ENCODE results near the gene FRS3. TPM values are rescaled to one million over a fixed set of nuclear protein-coding genes. Genes with fewer than 3 reads are reported as not detected.

FRS3 gene
- total and polyA plus RNA-seq, 2 of the 13 experiments (the other 11 are each of a cell fraction or from before 2014, with no cell fraction given): 3.0 to 7.4 TPM

DNA sequence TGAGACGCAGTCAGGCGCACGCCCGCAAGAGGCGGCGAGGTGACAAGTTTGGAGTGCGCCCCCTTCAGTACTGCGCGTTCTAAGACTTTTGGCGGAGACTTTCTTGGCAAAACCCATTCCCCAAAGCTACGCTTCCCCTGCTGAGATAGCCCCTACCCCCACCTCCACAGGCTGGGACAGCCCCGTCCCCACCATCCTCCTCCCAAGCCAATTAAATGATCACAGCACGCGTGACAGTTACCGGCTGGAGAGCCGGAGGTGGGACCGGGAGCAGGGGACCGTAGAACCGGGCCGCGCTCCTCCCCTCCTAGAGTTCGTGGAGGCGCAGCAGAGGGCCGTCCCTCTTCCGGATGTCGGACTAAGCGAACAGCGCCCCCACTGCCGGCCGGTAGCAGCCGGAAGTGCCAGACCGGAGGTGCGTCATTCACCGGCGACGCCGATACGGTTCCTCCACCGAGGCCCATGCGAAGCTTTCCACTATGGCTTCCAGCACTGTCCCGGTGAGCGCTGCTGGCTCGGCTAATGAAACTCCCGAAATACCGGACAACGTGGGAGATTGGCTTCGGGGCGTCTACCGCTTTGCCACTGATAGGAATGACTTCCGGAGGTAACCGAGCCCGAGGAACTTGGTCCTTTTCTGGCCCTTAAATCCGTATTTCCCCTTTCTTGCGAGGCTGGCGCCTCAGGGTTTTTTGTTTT lies 7.7 kb upstream of the FRS3 start, which contains the start of gene TOMM6 (continued):
- TF ChIP-seq, protein P1, sequence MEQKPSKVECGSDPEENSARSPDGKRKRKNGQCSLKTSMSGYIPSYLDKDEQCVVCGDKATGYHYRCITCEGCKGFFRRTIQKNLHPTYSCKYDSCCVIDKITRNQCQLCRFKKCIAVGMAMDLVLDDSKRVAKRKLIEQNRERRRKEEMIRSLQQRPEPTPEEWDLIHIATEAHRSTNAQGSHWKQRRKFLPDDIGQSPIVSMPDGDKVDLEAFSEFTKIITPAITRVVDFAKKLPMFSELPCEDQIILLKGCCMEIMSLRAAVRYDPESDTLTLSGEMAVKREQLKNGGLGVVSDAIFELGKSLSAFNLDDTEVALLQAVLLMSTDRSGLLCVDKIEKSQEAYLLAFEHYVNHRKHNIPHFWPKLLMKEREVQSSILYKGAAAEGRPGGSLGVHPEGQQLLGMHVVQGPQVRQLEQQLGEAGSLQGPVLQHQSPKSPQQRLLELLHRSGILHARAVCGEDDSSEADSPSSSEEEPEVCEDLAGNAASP (CRISPR knock-in tag; IDR thresholded peaks at IDR 0.05; ENCODE audit: borderline replicate concordance): peak; percentile 85
- no peak for TF ChIP-seq ZMYM2 (CRISPR knock-in tag; IDR thresholded peaks at IDR 0.05)
- no peak for TF ChIP-seq SNRNP70 (IDR thresholded peaks at IDR 0.05; ENCODE audit: low read depth, low read length)
- TF ChIP-seq POGZ (CRISPR knock-in tag; IDR thresholded peaks at IDR 0.05): peak; percentile 96
- peak; percentile 65 for TF ChIP-seq NCOA2 (CRISPR knock-in tag; IDR thresholded peaks at IDR 0.05)
- TF ChIP-seq ZKSCAN5 (CRISPR knock-in tag; IDR thresholded peaks at IDR 0.05): no peak
- no peak; the same call in 1 of the 2 replicates for TF ChIP-seq ZNF557 (CRISPR knock-in tag; IDR thresholded peaks at IDR 0.05)
- 0 out of 2 replicates have a peak, but pooled peaks have one; percentile 20 for TF ChIP-seq ZFP36L2 (CRISPR knock-in tag; IDR thresholded peaks at IDR 0.05)
- TF ChIP-seq BHLHE40 (IDR thresholded peaks at IDR 0.05; ENCODE audit: low read length): no peak
- no peak for TF ChIP-seq ZNF775 (CRISPR knock-in tag; IDR thresholded peaks at IDR 0.05; ENCODE audit: borderline replicate concordance)
- no peak for TF ChIP-seq CBX2 (IDR thresholded peaks at IDR 0.05; ENCODE audit: low read depth, low read length)
- TF ChIP-seq CBX2 (CRISPR knock-in tag; IDR thresholded peaks at IDR 0.05; ENCODE audit: low read depth): peak; percentile 92; the same call in 1 of the 2 replicates
- TF ChIP-seq, protein P2, sequence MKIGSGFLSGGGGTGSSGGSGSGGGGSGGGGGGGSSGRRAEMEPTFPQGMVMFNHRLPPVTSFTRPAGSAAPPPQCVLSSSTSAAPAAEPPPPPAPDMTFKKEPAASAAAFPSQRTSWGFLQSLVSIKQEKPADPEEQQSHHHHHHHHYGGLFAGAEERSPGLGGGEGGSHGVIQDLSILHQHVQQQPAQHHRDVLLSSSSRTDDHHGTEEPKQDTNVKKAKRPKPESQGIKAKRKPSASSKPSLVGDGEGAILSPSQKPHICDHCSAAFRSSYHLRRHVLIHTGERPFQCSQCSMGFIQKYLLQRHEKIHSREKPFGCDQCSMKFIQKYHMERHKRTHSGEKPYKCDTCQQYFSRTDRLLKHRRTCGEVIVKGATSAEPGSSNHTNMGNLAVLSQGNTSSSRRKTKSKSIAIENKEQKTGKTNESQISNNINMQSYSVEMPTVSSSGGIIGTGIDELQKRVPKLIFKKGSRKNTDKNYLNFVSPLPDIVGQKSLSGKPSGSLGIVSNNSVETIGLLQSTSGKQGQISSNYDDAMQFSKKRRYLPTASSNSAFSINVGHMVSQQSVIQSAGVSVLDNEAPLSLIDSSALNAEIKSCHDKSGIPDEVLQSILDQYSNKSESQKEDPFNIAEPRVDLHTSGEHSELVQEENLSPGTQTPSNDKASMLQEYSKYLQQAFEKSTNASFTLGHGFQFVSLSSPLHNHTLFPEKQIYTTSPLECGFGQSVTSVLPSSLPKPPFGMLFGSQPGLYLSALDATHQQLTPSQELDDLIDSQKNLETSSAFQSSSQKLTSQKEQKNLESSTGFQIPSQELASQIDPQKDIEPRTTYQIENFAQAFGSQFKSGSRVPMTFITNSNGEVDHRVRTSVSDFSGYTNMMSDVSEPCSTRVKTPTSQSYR (CRISPR knock-in tag; IDR thresholded peaks at IDR 0.05; ENCODE audit: borderline replicate concordance): 0 out of 2 replicates have a peak, but pooled peaks have one; percentile 23
- TF ChIP-seq, protein P3, sequence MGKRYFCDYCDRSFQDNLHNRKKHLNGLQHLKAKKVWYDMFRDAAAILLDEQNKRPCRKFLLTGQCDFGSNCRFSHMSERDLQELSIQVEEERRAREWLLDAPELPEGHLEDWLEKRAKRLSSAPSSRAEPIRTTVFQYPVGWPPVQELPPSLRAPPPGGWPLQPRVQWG (CRISPR knock-in tag; IDR thresholded peaks at IDR 0.05; ENCODE audit: borderline replicate concordance, low read depth): no peak
- TF ChIP-seq, protein P4, sequence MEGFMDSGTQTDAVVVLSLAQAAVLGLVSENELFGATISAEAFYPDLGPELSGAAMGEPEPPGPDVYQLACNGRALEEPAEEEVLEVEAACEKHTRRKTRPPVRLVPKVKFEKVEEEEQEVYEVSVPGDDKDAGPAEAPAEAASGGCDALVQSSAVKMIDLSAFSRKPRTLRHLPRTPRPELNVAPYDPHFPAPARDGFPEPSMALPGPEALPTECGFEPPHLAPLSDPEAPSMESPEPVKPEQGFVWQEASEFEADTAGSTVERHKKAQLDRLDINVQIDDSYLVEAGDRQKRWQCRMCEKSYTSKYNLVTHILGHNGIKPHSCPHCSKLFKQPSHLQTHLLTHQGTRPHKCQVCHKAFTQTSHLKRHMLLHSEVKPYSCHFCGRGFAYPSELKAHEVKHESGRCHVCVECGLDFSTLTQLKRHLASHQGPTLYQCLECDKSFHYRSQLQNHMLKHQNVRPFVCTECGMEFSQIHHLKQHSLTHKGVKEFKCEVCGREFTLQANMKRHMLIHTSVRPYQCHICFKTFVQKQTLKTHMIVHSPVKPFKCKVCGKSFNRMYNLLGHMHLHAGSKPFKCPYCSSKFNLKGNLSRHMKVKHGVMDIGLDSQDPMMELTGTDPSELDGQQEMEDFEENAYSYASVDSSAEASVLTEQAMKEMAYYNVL (CRISPR knock-in tag; IDR thresholded peaks at IDR 0.05; ENCODE audit: borderline replicate concordance): peak; percentile 84
- no peak for TF ChIP-seq TCF12 (IDR thresholded peaks at IDR 0.05)
- TF ChIP-seq TCF12 (CRISPR knock-in tag; IDR thresholded peaks at IDR 0.05): peak; percentile 9; the same call in 1 of the 2 replicates
- TF ChIP-seq ZNF556 (CRISPR knock-in tag; IDR thresholded peaks at IDR 0.05; ENCODE audit: borderline replicate concordance): peak; percentile 88; the same call in 1 of the 2 replicates
- TF ChIP-seq, protein P5, sequence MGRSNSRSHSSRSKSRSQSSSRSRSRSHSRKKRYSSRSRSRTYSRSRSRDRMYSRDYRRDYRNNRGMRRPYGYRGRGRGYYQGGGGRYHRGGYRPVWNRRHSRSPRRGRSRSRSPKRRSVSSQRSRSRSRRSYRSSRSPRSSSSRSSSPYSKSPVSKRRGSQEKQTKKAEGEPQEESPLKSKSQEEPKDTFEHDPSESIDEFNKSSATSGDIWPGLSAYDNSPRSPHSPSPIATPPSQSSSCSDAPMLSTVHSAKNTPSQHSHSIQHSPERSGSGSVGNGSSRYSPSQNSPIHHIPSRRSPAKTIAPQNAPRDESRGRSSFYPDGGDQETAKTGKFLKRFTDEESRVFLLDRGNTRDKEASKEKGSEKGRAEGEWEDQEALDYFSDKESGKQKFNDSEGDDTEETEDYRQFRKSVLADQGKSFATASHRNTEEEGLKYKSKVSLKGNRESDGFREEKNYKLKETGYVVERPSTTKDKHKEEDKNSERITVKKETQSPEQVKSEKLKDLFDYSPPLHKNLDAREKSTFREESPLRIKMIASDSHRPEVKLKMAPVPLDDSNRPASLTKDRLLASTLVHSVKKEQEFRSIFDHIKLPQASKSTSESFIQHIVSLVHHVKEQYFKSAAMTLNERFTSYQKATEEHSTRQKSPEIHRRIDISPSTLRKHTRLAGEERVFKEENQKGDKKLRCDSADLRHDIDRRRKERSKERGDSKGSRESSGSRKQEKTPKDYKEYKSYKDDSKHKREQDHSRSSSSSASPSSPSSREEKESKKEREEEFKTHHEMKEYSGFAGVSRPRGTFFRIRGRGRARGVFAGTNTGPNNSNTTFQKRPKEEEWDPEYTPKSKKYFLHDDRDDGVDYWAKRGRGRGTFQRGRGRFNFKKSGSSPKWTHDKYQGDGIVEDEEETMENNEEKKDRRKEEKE (IDR thresholded peaks at IDR 0.05): no peak
- peak; percentile 54; the same call in 1 of the 2 replicates for TF ChIP-seq ZNF605 (CRISPR knock-in tag; IDR thresholded peaks at IDR 0.05)
